Cortex of kidney (tissue), 1 donor: ENCODE measurements around the gene REXO1.
"Not testable (repeated sequence)": the region's sequence is repeated elsewhere in the genome, so short reads cannot be mapped to it uniquely, and the experiment has no call there.

Experiments
- DNase-seq: peaks from one replicate; lab custom pipeline; 2025; lab: John Stamatoyannopoulos, UW

Gene REXO1

GRCh38 chr19:1875646-1876495, 27.6 kb upstream of the REXO1 start:
- no peak for DNase-seq

- not testable (repeated sequence) for DNase-seq
These were observed 27.0 kb upstream of the REXO1 start for GRCh38 chr19:1875265-1875645.

- DNase-seq, result no peak
These were observed 26.4 kb upstream of the REXO1 start for GRCh38 chr19:1874554-1875185.

GRCh38 chr19:1873524-1874473, 25.5 kb upstream of the REXO1 start:
- DNase-seq, result no peak

GRCh38 chr19:1872807-1873523, 24.7 kb upstream of the REXO1 start:
- no peak for DNase-seq

GRCh38 chr19:1871630-1872029, 23.3 kb upstream of the REXO1 start:
- no peak for DNase-seq

GRCh38 chr19:1871140-1871597, 22.9 kb upstream of the REXO1 start:
- no peak for DNase-seq

- no peak for DNase-seq
These were observed 20.7 kb upstream of the REXO1 start for GRCh38 chr19:1868971-1869370.

GRCh38 chr19:1867349-1867724, 19.1 kb upstream of the REXO1 start:
- no peak for DNase-seq

- no peak for DNase-seq
These were observed 18.5 kb upstream of the REXO1 start for GRCh38 chr19:1866693-1867348.

GRCh38 chr19:1865172-1866010, 17.1 kb upstream of the REXO1 start:
- no peak for DNase-seq

GRCh38 chr19:1864480-1865171, 16.3 kb upstream of the REXO1 start:
- DNase-seq, result no peak

- no peak for DNase-seq
These were observed 15.6 kb upstream of the REXO1 start for GRCh38 chr19:1863638-1864479.

- DNase-seq, result no peak
These were observed 15.0 kb upstream of the REXO1 start, which contains the start of gene KLF16 for GRCh38 chr19:1863328-1863637. Gene KLF16, minus strand, starts transcription at chr19:1863579. Its CDS starts 82 bp downstream, at chr19:1863497.

- no peak for DNase-seq
These were observed 14.4 kb upstream of the REXO1 start for GRCh38 chr19:1862424-1863327.

- no peak for DNase-seq
These were observed 13.8 kb upstream of the REXO1 start for GRCh38 chr19:1862068-1862423.

GRCh38 chr19:1861599-1862031, 13.3 kb upstream of the REXO1 start:
- no peak for DNase-seq
